ENCODE measurements around the gene SLC10A6.
"Not testable (repeated sequence)": the region's sequence is repeated elsewhere in the genome, so short reads cannot be mapped to it uniquely, and the experiment has no call there.

Gene SLC10A6

DNA sequence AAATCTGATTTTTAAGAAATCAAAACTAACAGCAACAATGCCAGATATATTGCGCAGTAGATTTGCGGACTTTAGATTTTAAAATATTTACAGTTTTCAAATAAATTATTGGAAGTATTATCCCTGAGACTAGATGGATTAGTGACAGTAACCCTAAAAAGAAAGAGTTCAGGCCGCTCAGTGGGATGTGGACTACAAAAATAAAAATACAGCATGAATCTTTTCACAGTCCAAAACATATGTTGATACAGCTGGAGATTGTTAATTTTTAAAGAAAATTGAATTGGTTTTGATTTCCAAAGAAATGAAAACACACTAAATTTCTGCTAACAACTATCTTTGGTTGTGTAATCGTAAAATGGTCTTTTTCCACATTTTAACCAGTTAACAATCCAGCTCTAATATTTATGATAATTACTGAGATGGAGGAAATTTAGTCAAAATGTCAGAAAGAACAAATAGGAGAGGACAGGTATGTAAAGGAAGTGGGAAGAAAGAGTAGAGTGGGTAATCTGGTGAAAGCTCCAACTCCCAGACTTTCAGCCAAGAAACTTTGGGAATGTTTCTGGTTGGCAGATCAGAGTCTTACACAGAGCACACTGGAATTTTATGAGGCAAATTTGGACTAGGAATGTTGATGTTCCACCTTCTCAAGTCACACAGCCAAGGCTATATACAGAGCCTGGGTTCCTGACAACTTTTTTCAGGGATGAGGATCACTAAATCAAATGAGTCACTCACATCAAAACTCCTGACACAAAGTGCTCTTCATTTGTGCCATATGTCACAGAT, 27.9 kb upstream of the SLC10A6 start:
- H3K36me3 ChIP-seq (ENCODE audit: insufficient read depth, low read length), result no peaks in the 10 kb centered on the region
- no peaks in the 10 kb centered on the region for H3K27me3 ChIP-seq (ENCODE audit: insufficient read depth, low read length)
- H2AFZ ChIP-seq (ENCODE audit: low read depth, low read length), result no peak overlapping the region
- no peak overlapping the region for H3K4me3 ChIP-seq (ENCODE audit: low read length)
- H3K9me3 ChIP-seq (ENCODE audit: low read length), result peaks cover 6% of the 10 kb centered on the region
- no peaks in the 10 kb centered on the region for H3K4me1 ChIP-seq (ENCODE audit: insufficient read depth, low read length)

DNA sequence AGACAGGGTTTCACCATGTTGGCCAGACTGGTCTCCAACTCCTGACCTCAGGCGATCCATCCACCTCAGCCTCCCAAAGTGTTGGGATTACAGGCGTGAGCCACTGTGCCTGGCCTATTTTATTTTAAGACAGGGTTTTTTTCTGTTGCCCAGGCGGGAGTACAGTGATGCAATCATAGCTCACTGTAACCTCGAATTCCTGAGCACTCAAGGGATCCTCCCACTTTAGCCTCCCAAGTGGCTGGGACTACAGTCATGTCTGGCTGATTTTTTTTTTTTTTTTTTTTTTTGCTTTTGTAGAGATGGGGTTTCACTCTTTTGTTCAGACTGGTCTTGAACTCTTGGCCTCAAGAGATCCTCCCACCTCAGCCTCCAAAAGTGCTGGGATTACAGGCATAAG, 26.3 kb upstream of the SLC10A6 start:
- not testable (repeated sequence) for H3K27me3 ChIP-seq (ENCODE audit: insufficient read depth, low read length); H3K4me3 ChIP-seq (ENCODE audit: low read length); H3K36me3 ChIP-seq (ENCODE audit: insufficient read depth, low read length); H3K9me3 ChIP-seq (ENCODE audit: low read length); H2AFZ ChIP-seq (ENCODE audit: low read depth, low read length); H3K4me1 ChIP-seq (ENCODE audit: insufficient read depth, low read length)

DNA sequence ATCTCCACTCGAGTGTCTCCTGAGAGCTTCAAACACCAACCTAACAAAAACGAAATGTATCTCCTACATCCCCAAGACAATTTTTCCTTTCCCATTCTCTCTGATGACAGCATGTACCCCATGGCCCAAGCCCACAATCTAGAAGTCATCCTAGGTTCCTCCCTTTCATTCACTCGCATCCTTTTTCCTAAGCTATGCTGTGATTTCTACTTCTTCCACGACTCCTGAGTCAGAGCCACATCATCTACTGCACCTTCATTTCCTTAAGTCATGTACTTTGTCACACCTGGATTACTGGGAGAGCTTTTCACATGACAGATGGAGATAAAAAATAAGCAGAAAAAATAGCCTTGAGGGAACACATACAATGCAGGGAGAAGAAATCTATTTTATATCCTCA, 23.0 kb upstream of the SLC10A6 start:
- no peak overlapping the region for H2AFZ ChIP-seq (ENCODE audit: low read depth, low read length)
- H3K27me3 ChIP-seq (ENCODE audit: insufficient read depth, low read length), result no peaks in the 10 kb centered on the region
- H3K4me1 ChIP-seq (ENCODE audit: insufficient read depth, low read length), result no peaks in the 10 kb centered on the region
- H3K4me3 ChIP-seq (ENCODE audit: low read length), result no peak overlapping the region
- no peaks in the 10 kb centered on the region for H3K9me3 ChIP-seq (ENCODE audit: low read length)
- H3K36me3 ChIP-seq (ENCODE audit: insufficient read depth, low read length), result no peaks in the 10 kb centered on the region

DNA sequence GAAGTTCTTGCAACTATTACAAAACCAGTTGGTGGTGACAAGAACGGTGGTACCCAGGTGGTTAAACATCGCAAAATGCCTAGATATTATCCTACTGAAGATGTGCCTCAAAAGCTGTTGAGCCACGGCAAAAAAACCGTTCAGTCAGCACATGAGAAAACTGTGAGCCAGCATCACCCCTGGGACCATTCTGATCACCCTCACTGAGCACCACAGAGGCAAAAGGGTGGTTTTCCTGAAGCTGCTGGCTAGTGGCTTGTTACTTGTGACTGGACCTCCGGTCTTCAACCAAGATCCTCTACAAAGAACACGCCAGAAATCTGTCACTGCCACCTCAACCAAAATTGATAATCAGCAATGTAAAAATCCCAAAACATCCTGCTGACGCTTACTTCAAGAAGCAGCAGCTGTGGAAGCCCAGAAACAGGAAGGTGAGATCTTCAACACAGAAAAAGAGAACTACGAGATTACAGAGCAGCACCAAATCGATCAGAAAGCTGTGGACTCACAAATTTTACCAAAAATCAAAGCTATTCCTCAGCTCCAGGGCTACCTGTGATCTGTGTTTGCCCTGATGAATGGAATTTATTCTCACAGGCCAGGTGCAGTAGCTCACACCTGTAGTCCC, 21.4 kb upstream of the SLC10A6 start:
- no peak overlapping the region for H3K4me3 ChIP-seq (ENCODE audit: low read length)
- H3K9me3 ChIP-seq (ENCODE audit: low read length), result no peaks in the 10 kb centered on the region
- H3K27me3 ChIP-seq (ENCODE audit: insufficient read depth, low read length), result no peaks in the 10 kb centered on the region

DNA sequence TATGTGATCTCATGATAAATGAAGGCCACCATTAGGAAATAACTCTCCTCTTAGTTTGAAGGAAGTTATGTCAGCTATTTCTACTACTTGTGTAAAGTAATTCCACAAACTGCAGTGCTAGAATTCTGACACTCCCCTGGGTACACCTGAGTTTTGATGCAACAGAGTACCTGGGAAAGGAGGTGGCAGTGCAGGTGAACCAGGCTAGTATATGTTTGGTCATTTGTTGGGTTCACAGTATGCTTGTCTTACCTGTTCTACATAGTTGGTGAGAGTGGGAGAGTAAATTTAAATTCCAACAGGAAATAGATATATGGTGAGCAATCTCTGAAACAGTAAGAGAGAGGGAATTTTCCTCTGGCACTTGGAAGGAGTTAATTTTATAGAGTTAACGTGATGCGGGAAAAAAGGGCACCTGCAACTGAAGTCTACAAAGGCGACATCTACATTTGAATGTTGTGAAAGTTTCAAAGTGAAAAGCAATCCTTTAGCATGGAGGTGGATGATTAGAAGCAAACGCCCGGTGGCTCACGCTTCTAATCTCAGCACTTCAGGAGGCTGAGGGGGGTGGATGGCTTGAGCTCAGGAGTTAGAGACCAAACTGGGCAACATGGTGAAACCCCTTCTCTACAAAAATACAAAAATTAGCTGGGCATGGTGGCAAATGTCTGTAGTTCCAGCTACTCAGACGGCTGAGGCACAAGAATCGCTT, 8.3 kb upstream of the SLC10A6 start:
- Histone ChIP-seq H2AFZ (ENCODE audit: low read depth, low read length) (no peak overlapping the region), H3K36me3 (ENCODE audit: insufficient read depth, low read length) (no peaks in the 10 kb centered on the region), H3K4me1 (ENCODE audit: insufficient read depth, low read length) (no peaks in the 10 kb centered on the region), H3K27me3 (ENCODE audit: insufficient read depth, low read length) (no peaks in the 10 kb centered on the region), H3K9me3 (ENCODE audit: low read length) (no peaks in the 10 kb centered on the region), H3K4me3 (ENCODE audit: low read length) (no peak overlapping the region)

More for the DNA sequence above, 21.4 kb upstream of the SLC10A6 start:
- Histone ChIP-seq H3K36me3 (ENCODE audit: insufficient read depth, low read length) (no peaks in the 10 kb centered on the region), H3K4me1 (ENCODE audit: insufficient read depth, low read length) (no peaks in the 10 kb centered on the region), H2AFZ (ENCODE audit: low read depth, low read length) (no peak overlapping the region)

DNA sequence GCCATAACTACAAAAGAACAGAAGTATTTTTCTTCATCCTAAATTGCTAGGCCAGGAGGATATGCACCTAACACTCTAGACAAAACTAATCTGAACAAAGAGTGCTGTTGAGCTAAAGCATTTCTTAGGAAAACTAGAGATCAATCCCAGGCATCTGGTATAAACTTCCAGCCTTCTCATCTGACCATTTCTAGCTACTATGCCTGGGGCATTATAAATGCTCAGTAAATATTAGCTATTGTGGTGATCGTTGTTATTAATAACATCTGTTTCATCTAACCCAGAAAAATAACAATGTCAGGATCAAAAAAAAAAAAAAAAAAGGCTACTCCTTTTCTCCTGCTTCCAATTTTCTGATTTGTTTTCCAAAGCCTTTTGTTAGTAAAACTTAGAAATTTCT, 7.7 kb upstream of the SLC10A6 start:
- Histone ChIP-seq H3K9me3 (ENCODE audit: low read length) (no peaks in the 10 kb centered on the region), H3K36me3 (ENCODE audit: insufficient read depth, low read length) (no peaks in the 10 kb centered on the region), H3K4me3 (ENCODE audit: low read length) (no peak overlapping the region), H3K27me3 (ENCODE audit: insufficient read depth, low read length) (no peaks in the 10 kb centered on the region), H3K4me1 (ENCODE audit: insufficient read depth, low read length) (no peaks in the 10 kb centered on the region), H2AFZ (ENCODE audit: low read depth, low read length) (no peak overlapping the region)

DNA sequence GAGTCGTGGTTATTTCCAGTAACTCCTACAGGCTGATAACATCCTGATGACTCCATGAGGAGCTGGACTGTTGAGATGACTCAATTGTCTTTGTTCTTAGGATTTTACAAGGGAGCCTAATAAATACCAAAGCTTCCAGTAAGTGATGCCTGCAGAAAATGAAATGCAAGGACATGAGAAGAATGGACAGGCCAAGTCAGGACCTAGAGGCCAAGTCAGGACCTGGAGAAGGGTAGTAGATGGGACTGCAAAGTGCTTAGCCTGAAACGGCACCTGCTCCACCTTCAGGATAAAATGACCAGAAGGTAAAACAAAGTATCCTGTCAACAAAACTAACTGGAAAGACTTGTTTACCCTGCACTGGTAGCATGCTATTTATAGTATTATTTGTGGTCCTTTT, 6.4 kb upstream of the SLC10A6 start:
- Histone ChIP-seq H3K4me3 (ENCODE audit: low read length) (no peak overlapping the region), H3K9me3 (ENCODE audit: low read length) (no peaks in the 10 kb centered on the region), H3K27me3 (ENCODE audit: insufficient read depth, low read length) (no peaks in the 10 kb centered on the region), H2AFZ (ENCODE audit: low read depth, low read length) (no peak overlapping the region), H3K36me3 (ENCODE audit: insufficient read depth, low read length) (no peaks in the 10 kb centered on the region), H3K4me1 (ENCODE audit: insufficient read depth, low read length) (no peaks in the 10 kb centered on the region)

DNA sequence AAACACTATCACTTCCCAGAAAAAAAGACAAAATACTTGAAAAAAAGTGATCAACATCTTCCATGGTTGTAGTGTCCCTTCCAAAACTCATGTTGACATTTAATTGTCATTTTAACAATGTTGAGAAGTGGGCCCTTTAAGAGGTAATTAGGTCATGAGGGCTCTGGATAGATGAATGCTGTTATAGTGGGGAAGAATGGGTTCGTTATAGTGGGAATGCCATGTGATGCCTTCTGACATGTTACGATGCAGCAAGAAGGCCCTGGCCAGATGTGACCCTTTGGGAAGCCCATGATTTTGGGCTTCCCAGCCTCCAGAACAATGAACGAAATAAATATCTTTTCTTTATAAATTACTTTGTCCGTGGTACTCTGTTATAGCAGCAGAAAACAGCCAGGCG, 4.0 kb upstream of the SLC10A6 start:
- no peak overlapping the region for H2AFZ ChIP-seq (ENCODE audit: low read depth, low read length)
- H3K4me1 ChIP-seq (ENCODE audit: insufficient read depth, low read length), result no peaks in the 10 kb centered on the region
- H3K27me3 ChIP-seq (ENCODE audit: insufficient read depth, low read length), result no peaks in the 10 kb centered on the region
- H3K9me3 ChIP-seq (ENCODE audit: low read length), result no peaks in the 10 kb centered on the region
- no peaks in the 10 kb centered on the region for H3K36me3 ChIP-seq (ENCODE audit: insufficient read depth, low read length)
- H3K4me3 ChIP-seq (ENCODE audit: low read length), result no peak overlapping the region

DNA sequence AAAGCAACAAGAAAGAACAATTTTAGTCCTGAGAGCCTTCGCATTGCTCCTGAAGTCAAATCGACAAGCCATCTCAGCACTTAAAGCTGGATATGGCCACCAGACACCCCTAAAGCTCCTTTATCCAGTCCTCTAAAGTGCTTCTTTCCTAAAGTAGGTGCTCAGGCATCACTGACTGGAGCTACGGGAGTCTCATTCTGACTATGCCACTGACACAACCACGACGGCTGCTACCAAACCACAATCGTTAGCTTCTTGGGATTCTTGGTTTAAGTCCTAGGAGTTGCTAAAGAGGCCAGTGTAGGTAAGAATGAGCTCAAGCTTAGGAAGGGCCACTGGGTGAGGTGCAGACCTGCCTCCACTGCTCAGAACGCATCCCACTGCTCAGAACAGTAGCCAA, 1.0 kb downstream of the SLC10A6 start:
- no peaks in the 10 kb centered on the region for H3K4me1 ChIP-seq (ENCODE audit: insufficient read depth, low read length)

DNA sequence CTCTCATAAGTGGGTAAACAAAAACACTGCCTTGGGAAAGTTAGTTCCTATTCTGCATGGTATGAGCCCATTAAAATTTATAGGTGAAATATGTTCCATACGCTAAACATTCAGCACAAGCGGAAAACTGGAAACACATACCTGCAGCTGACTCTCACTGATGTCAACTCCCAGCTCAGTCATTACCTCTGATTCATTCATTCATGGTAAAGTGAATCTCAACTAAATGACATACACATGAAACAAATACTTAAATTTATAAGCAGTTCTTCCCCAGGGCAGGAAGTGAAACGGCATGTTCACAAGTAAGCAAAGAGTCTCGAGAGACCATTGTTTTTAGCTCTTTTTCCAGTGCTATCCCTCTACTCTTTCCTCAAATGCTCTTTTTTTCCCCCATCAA, 1.6 kb downstream of the SLC10A6 start:
- H3K4me1 ChIP-seq (ENCODE audit: insufficient read depth, low read length), result no peaks in the 10 kb centered on the region
- no peaks in the 10 kb centered on the region for H3K9me3 ChIP-seq (ENCODE audit: low read length)
- H3K4me3 ChIP-seq (ENCODE audit: low read length), result no peak overlapping the region
- H3K36me3 ChIP-seq (ENCODE audit: insufficient read depth, low read length), result no peaks in the 10 kb centered on the region
- no peak overlapping the region for H2AFZ ChIP-seq (ENCODE audit: low read depth, low read length)
- no peaks in the 10 kb centered on the region for H3K27me3 ChIP-seq (ENCODE audit: insufficient read depth, low read length)

More for the DNA sequence above, 1.0 kb downstream of the SLC10A6 start:
- Histone ChIP-seq H3K4me3 (ENCODE audit: low read length) (no peak overlapping the region), H3K36me3 (ENCODE audit: insufficient read depth, low read length) (no peaks in the 10 kb centered on the region), H3K9me3 (ENCODE audit: low read length) (no peaks in the 10 kb centered on the region), H2AFZ (ENCODE audit: low read depth, low read length) (no peak overlapping the region), H3K27me3 (ENCODE audit: insufficient read depth, low read length) (no peaks in the 10 kb centered on the region)

DNA sequence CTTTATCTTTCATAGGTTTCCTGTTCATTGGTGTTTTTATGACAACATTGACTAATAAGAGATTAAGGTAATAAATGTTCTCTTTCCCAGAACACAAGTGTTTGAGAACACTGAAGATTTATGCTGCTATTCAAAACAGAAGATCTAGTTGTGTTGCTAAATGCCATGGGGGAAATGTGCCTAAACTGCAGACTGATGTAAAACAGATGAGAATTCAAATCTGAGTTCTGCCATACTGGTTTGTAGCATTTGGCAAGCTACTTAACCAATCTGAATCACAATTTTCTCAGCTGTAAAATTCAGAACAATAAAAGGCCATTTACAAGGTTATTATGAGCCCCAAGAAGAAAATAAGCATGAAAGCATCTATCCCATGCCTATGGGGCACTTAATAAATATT, 2.3 kb downstream of the SLC10A6 start:
- Histone ChIP-seq H2AFZ (ENCODE audit: low read depth, low read length) (no peak overlapping the region), H3K9me3 (ENCODE audit: low read length) (no peaks in the 10 kb centered on the region), H3K4me3 (ENCODE audit: low read length) (no peak overlapping the region), H3K4me1 (ENCODE audit: insufficient read depth, low read length) (no peaks in the 10 kb centered on the region), H3K36me3 (ENCODE audit: insufficient read depth, low read length) (no peaks in the 10 kb centered on the region), H3K27me3 (ENCODE audit: insufficient read depth, low read length) (no peaks in the 10 kb centered on the region)

DNA sequence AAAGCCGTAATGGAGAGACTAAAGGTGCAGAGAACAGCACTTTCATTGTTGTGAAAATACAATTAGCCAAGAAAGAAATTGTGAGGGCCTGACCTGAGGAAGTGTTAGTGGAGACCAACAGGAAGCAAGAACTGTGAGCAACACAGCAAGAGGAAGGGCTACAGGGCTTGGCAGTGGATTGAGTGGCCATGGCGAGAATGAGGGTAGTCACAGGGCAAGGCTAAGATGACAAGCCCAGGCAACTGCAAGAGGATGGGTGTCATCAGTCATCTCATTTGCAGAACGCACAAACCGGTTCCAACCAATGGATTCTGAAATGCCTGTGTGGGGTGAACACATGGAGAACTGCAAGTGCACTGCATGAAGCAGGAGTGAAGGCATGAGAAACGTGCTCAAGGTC, 3.6 kb downstream of the SLC10A6 start:
- Histone ChIP-seq H2AFZ (ENCODE audit: low read depth, low read length) (no peak overlapping the region), H3K27me3 (ENCODE audit: insufficient read depth, low read length) (no peaks in the 10 kb centered on the region), H3K4me1 (ENCODE audit: insufficient read depth, low read length) (no peaks in the 10 kb centered on the region), H3K36me3 (ENCODE audit: insufficient read depth, low read length) (no peaks in the 10 kb centered on the region), H3K9me3 (ENCODE audit: low read length) (no peaks in the 10 kb centered on the region), H3K4me3 (ENCODE audit: low read length) (no peak overlapping the region)

DNA sequence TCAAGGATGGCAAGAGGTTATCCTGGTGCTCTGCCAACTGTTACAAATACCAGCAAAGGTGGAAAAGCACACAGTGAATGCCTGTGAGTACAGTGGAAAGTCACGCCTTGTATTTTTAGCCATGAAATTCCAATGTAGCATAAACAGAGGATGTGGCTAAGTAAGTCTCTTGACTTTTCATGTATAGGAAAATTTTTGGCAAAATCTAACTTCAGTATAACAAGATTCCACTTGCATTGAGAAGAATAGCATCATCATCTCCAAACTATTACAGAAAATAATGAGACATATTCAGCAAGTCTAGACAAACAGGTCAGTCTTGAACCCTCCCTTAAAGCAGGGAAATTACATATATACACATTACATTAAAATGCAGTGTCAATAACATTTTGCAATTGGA, 7.9 kb downstream of the SLC10A6 start:
- Histone ChIP-seq H3K4me1 (ENCODE audit: insufficient read depth, low read length) (no peaks in the 10 kb centered on the region), H3K4me3 (ENCODE audit: low read length) (no peak overlapping the region), H3K36me3 (ENCODE audit: insufficient read depth, low read length) (no peaks in the 10 kb centered on the region), H3K27me3 (ENCODE audit: insufficient read depth, low read length) (no peaks in the 10 kb centered on the region), H2AFZ (ENCODE audit: low read depth, low read length) (no peak overlapping the region), H3K9me3 (ENCODE audit: low read length) (no peaks in the 10 kb centered on the region)
